Left colon (tissue), 2 donors: ENCODE measurements around the gene PGBD5. TPM values are rescaled to one million over a fixed set of nuclear protein-coding genes. Genes with fewer than 3 reads are reported as not detected.

Experiments
- ATAC-seq: fragments of 200-7000 bp; cut with Tn5 transposase; one replicate; pipeline ENCODE4 v1.9.1; 2020; ENCODE audit warnings: mild to moderate bottlenecking, moderate library complexity
- DNase-seq, 2 donors: peaks; one replicate each; pipeline ENCODE4 v3.0.0-alpha.2; 2020
- intact Hi-C, 2 donors: fragments of 100-400 bp; cut with DNase I in 1 of 2; cut with micrococcal nuclease in 1 of 2; formaldehyde crosslinking; loops; one replicate each; pipeline versions ENCODE4 v1.11.2 to v1.14.0; 2022; cut with DNase I, micrococcal nuclease
- total RNA-seq, 2 donors: library from RNA; stranded (reverse); fragmentation: NEBNext Ultra II Directional; extraction: Animal tissue kit (Norgen Biotek cat#: 25700); gene quantifications; one replicate each; pipeline ENCODE4 v1.2.1, GENCODE V29; 2021
- donor health status: DM: no; HTN: no; CAD: no.
- donor health status: DM: yes; HTN: yes; CAD: no.

Gene PGBD5
- total RNA-seq, 2 donors from 2014 or later = 2.0 to 3.0 TPM

DNA sequence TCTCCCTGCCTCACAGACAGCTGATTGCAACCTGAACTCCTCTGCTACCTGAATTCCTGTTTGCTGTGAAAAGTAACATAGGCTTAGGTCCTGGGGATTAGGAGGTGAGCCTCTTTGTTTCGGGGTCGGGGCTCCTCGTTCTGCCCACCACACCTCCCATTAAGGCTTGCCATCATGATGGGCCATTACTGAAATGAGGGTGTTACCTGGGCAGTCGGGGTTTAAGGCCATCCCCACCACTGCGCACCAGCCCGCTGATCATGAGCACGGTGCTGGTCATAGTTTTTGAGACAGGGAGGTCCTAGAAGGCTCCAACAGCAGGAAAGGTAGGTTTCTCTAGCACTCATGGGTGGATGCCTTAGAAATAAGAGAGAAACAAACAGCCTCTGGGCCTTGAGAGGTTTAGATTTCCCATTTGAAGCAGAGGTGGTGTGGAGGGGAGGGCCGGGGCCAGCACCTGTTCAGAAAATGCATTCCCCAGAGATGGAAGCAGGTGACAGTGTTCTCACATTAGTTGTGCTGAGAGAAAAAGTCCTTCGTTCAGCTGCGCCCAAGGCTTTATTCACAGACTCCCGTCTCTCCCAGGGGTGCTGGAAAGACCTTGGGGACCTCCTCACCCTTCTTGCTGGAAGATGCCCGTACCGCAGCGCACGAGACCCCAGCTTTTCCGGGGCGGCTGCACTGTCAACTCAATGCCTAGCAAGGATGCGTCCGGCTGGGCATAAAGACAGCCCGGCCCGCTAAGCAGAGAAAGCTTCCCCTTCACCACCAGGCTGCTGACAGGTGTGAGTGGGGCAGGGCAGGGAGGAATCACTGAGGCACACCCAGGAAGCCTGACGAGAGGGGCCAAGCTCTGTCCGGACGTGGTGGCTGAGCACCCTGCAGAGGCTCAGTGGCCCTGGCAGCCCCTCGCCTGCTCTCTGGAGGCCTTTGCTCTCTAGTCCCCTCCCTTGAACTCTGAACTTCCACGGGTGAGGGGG is 125.5 kb downstream of the PGBD5 start:
- DNase-seq (no peak), ATAC-seq (no peak)
- intact Hi-C loops = no loop called here

DNA sequence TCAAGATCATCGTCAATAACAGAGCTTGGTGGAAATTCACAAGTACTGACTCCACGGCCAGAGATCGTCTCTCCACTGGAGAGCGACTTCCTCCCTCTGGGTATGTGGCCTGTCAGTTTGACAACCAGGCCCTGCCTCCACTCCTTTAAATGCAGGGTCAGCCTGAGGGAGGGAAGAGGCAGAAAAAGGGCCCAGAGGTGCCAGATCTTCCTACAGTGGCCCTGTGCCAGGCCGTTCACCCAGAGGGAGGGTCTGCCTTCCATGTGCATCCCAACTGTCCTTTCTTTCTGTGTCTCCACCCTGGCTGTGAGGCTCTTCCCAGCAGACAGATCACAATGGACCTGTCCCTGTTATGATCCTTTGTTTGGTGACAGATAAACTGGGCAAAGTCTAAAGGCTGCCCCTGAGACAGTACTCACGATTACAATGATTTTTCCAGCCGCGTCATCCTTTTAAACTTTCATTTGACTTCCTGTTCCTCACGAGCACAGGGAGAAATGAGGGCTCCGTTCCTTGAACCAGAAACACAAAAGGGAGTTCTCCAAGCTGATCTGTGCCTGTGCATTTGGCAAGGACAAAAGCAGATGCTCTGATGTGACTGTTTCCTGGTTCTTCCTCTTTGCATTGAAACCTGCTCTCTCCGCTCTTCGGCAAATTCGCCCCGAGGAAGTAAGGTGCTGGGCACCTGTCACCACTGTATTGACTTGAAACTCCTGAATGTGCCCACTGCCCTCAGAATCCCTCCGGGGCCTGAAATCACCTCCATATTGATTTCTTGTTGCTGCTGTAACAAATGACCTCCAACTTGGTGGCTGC is 126.7 kb downstream of the PGBD5 start:
- DNase-seq (peak in 1 of 2 donors; percentile 45), ATAC-seq (peak; percentile 98)
- intact Hi-C loops = no loop called here

DNA sequence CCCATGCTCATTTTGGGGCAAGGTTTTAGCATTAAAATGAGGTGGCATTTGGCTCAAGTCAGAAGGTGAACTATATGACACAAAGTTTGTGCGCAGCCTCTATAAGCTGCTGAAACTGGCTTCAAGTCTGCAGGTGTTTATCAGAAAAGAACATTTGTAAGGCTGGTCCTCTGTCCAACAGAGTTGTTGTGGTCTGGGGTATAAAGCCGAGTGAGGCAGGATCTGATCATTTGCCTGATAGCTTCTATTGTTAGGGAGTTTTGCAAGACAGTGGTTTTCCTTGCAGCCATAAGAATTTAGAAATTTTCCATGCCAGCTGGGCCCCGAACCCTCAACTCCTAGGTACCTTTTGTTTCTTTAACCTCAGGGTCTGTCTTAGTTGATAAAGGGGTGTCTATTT is 130.8 kb downstream of the PGBD5 start:
- intact Hi-C loops = no loop called here
- ATAC-seq (no peak), DNase-seq (no peak)

DNA sequence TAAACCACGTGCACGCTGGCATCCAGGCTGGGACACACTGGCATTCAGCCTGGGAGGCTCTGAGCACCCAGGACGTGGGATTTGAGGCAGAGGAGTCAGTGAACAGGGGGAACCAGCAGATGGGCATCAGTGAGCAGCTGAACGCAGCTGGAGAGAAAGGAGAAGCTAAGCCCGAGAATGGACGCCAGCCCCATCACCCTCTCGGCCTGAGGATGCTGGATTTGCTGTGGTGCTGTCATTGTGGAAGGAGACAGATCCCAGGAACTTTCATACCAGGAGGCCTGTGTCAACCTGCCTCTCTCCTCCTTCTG is 132.8 kb downstream of the PGBD5 start:
- no peak for DNase-seq
- intact Hi-C loops = no loop called here
- no peak for ATAC-seq

DNA sequence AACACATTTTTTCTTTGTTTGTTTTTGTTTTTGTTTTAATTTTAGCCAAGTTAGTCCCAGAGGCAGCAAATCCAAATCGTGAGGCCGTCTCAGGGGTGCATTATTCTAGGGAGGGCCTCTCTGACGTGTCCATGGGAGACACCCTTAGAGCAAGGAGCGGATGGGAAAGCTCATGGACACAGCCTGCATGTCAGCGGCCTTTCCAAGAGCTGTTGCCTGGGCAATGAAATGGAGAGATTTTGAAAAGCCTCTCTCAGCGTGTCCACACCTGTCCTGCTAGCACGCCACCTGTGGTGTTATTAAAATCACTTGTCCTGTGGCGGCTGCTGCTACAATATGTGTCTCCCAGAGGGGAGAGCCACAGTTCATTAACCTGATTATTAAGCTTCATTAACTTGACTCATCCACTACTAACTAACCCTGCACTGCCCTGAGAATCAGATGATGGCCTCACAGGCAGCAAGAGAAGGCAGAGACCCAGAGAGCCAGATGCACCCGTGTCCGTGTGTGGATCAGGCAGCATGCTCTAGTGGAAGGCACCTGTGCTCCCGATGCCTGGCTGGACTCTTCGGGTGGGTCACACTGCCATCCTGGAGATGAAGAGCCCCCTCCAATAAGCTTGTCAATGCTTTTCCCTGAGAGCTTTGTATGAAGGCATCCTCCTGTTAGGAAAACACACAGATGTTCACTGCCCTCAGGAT is 133.3 kb downstream of the PGBD5 start:
- ATAC-seq (no peak), DNase-seq (peak in 1 of 2 donors; percentile 2)
- intact Hi-C loops = no loop called here

DNA sequence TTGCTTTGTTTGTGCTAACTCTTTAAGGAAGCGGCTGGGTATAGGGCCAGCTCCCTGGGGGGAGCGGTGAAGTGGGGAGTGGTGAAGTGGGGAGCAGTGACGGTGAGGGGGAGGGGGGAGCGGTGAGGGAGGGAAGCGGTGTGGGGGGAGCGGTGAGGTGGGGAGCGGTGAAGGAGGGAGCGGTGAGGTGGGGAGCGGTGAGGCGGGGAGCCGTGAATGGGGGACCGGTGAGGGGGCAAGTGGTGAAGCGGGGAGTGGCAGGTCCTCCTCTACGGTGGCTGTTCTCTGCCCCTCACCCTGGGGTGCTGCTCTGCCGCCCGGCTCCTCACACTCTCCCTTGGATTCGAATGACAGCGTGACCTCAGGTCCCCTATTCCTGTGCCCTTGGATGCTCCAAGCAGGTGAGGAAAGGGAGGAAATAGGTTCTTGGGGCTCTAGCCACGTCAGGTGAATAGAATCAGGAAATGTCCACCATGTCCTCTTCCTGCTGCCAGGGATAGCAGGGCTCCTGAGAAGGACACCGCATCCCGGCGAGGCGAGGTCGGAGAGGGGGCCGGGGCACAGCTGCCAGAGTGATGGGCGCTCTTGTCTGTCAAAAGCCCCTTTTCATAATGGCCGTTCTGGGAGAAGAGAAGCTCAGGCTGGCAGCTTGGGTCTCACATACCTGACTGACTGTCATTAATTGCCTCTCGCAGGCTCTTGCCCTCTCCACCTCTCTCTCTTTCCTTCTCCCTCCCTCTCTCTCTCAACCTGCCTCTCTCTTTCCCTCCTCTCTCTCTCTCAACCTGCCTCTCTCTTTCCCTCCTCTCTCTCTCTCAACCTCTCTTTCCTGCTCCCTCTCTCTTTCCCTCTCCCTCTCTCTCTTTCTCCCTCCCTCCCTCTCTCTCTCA is 134.2 kb downstream of the PGBD5 start:
- ATAC-seq (no peak), DNase-seq (peak in 1 of 2 donors; percentile 18)
- intact Hi-C loops = no loop called here

DNA sequence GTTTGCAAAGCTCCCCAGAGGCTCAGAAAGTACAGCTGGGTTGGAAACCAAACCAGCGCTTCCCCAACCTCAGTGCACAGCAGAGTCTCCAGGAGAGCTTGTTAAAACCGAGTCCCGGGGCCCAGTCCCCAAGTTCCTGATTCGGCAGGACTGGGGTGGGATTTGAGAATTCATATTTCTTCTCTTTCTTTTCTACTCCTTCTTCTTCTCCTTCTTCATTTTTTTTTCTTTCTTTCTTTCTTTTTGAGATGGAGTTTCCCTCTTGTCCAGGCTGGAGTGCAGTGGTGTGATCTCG is 136.8 kb downstream of the PGBD5 start:
- intact Hi-C loops = no loop called here
- ATAC-seq (no peak), DNase-seq (no peak)

DNA sequence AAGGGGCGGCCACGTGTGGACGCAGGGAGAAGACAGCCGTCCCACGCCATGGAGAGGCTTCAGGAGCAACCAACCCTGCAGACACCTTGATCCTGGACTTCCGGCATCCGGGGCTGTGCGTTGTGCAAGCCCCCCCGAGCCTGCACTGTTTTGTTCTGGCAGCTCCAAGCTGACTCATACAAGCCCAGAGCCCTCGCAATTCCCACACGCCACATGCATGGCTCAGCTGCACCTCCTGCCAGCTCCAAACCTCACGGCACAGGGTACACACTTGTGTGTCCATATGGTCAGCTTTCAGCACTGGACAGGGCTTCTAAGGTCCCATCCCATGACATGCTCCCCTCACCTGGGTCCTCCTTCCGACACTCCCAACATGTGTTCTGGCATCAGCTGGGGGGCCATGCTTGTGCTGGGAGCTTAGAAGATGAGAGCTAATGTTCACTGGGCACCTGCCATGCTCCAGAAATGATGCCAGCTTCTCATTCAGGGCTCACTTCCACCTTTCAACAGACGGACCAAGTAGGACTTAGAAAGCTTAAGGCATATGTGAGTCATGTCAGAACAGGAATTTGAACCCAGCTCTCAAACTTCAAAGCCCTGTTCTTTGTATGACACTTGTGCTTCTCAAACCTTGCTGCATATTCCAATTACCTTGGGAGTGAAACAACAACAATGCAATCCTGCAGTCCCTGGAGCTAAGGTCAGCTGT is 137.3 kb downstream of the PGBD5 start:
- no peak for ATAC-seq
- intact Hi-C loops = no loop called here
- DNase-seq = peak in 1 of 2 donors; percentile 2

DNA sequence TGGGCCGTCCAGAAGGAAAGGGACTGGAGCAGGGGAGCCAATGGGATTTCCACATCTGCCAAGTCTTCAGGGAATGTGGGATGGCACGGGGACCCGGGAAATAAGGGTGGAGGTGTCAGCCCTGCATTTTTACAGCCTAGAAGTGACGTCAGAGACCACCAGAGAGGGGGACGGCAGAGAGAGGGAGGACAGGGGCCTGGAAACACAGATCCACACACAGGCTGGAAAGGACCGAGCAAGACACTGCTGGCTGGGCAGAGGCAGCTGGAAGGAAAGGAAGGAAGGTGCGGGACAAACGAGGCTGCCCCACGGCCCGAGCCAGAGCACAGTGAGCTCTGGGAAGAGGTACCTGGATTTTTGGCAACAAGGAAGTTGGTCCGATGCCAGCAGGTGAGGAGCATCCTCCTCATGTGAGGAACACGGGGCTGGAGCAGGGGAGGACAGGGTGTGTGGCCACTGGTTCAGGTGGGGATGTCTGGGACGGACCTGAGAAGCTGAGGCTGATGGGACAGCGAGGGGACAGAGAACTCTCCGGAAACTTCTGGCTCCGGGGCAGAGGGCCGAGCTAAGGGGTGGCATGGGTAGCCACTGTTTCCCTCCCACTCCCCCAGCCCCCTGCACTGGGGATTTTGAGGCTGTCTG is 138.3 kb downstream of the PGBD5 start:
- DNase-seq (peak in 1 of 2 donors; percentile 4), ATAC-seq (no peak)
- intact Hi-C loops = no loop called here

DNA sequence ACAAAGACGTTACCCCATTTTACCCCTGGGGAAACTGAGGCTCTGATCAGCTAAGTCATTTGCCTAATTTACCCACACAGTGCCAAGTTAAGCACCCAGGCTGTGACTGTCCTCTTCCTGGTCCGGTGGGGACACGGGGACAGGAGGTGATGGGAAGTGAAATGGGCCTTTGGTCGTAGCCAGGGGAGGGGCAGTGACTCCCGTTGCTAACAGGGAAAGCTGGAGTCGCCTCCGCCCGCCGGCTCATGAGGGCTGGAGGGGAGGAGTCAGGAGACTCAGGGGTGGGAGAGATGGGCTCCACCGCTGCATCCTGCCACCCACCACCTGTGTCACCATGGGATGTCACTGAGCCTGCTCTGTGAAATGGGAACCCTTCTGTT is 139.3 kb downstream of the PGBD5 start:
- intact Hi-C loops = no loop called here
- ATAC-seq (no peak), DNase-seq (no peak)

DNA sequence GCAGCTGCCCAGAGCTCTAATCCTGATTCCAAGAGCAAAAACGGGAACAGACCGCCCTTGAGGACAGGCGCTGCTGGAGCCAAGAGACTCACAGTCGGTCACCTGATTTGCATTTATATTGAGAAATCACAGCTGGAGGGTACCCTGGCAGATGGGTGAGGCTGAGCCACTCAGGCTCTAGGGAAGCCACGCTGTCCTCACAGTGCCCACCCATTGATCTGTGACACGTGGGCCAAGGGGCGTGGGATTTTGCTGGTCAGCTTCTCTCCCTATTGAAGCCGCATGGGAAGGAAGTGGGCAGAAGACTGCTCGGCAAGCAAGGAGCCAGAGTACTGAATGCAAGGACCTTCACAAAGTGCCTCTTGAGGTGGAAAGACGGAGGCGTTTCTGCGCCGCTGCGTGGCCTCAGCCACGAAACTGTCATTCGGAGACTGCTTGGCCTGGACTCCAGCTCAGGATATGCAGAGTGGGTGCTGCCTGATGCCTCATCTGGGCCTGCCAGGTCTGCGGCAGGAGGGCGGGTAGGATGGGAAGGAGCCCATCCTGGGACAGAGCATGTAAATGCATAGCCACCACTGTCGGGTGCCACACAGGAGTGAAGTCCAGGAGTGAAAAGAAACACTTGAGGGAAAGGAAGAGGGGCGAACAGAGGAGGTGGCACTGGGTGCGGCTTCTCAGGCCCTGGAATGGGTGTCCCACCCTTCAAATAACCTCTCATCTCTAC is 139.8 kb downstream of the PGBD5 start:
- no peak for ATAC-seq
- peak in 1 of 2 donors; percentile 18 for DNase-seq
- intact Hi-C loops = no loop called here

DNA sequence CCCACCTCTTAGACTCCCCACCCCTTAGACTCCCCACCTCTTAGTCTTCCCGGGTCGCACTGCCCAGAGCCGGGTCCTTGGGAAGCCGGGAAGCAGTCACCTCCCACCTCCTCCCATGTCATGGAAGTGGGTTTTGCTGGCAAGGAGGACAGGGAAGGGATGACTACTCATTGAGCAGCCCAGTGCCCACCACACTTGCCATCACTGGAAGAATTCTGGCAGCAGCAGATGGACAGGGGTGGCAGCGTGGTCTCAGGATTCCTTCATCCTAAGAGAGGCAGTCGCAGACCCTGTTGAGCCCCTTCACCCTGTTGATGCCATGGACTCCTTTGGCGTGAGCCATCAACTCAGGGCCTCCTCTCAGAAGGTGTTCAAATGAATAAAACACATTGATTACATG is 140.8 kb downstream of the PGBD5 start:
- DNase-seq (peak in 1 of 2 donors; percentile 2), ATAC-seq (no peak)
- intact Hi-C loops = no loop called here

DNA sequence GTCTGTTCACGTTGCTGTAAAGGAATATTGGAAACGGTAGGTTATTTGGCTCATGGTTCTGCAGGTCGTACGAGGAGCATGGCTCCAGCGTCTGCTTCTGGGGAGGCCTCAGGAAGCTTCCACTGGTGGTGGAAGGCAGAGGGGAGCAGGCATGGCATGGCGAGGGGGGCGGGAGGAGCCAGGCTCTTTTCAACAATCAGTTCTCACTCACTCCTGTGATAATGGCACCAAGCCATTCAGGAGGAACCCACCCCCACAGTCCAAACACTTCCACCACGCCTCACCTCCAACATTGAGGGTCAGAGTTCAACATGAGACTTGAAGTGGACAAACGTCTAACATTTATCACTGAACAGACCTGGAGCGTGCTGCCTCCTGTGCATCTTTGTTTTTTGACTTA is 141.2 kb downstream of the PGBD5 start:
- ATAC-seq (no peak), DNase-seq (peak in 1 of 2 donors; percentile 3)
- intact Hi-C loops = no loop called here

DNA sequence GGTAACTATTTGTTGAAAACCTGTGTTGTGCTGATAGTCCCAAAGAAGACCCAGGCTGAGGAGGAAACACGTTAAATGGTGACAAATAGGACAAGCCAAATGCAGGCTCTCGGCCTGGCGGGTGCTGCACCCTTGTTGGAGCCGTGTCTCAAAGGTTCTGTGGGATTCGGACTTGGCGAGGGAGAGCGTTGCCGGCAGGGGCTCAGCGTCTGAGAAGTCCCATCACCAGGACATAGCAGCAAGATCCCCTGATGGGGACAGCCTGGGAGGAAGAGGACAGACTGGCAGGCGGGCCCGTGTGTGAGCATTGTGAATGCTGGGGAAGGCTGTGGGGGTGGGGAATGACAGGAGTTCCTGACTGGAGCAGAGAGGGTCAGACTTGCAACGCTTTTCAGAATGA is 142.5 kb downstream of the PGBD5 start:
- ATAC-seq (no peak), DNase-seq (peak in 1 of 2 donors; percentile 9)
- intact Hi-C loops = no loop called here

DNA sequence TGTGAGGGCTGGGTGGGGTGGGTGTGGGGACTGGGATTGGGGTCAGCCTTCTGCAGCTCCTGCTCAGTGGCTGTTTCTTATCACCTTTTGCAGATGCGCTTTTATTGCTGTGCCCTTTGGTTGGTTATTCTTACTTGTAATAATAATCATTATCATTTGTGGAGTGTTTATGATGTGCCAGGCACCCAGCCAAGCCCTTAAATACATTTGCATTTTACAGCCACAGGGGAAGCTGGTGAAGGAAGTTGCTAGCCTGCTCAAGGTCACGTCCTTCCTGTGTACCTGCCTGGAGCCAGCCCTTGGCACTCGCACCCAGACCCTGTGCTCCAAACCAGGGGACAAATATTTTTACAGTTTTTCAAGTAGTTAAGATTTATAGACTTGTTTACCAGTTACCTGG is 144.0 kb downstream of the PGBD5 start:
- DNase-seq = peak; percentile 88 to 91
- peak; percentile 91 for ATAC-seq
- intact Hi-C loops = no loop called here

DNA sequence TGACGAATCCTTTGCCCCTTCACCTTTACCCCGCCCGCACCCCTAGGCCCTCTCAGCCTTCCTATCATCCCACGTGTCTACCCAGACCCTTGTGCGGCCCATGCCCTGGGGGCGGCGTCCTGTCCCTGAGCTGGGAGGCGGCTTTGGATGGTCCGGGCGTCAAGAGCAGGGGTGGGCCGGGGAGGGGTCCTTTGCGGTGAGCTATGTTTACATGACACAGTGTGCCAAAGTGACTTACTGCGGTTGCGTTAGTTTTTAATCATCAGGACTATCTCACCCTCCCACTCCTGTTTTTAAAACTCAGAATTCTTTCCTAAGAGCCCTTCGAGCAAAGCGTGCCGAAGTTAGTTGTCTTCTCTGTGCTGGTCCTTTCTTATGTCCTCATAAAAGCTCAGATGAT is 144.6 kb downstream of the PGBD5 start:
- intact Hi-C loops = no loop called here
- DNase-seq (peak in 1 of 2 donors; percentile 42), ATAC-seq (peak; percentile 10)

DNA sequence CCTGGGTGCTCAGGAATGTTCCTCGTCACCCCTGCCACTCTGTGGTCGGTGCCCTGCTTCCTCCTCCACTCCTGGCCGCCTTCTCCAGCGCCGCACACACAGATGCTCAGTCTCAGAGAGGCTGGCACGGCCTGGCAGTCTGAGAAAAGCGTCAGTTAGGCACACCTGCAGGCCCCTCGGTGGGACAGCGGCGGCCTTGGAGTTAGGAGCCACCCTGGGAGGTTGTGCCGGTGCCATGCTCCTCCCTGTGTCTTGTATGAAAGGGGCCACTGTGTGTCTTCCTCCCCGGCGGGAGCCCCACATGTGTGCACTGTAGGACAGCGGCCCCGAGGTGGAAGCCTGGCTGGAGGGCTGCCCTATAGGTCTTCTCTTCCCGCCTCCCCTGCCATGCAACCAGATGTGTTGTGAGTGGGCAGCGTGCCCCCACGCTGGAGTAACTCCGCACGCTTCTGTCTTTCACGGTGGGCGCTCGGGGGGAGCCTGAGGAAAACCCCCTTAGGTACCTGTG is 145.2 kb downstream of the PGBD5 start:
- intact Hi-C loops = no loop called here

More for the DNA sequence above, 145.2 kb downstream of the PGBD5 start:
- DNase-seq (no peak), ATAC-seq (no peak)
